Erythroblast (primary cell): ENCODE measurements around the gene GPR39.

Experiments
- DNase-seq, 2 experiments: peaks; one replicate each; lab custom pipeline; 2025; lab: John Stamatoyannopoulos, UW
- GATA1 ChIP-seq: IDR thresholded peaks from 2 replicates; pipeline ENCODE4 v1.6.1; 2011; ENCODE audit warnings: low read depth, mild to moderate bottlenecking, control low read depth, low read length, moderate library complexity
- POLR2A ChIP-seq: IDR thresholded peaks from 2 replicates; pipeline ENCODE4 v1.6.1; 2011; ENCODE audit warnings: mild to moderate bottlenecking, low read length

Gene GPR39

GRCh38 chr2:132477962-132478361 lies 61.4 kb downstream of the GPR39 start:
- TF ChIP-seq POLR2A (no peak), GATA1 (no peak)
- DNase-seq: no peak

- TF ChIP-seq POLR2A (no peak), GATA1 (no peak)
- no peak for DNase-seq
These were observed 62.0 kb downstream of the GPR39 start for GRCh38 chr2:132478461-132479105.

- TF ChIP-seq GATA1 (no peak), POLR2A (no peak)
- no peak for DNase-seq
These were observed 62.5 kb downstream of the GPR39 start for GRCh38 chr2:132479155-132479554.

- no peak for TF ChIP-seq POLR2A
- no peak for TF ChIP-seq GATA1
- DNase-seq: no peak
These were observed 66.2 kb downstream of the GPR39 start for GRCh38 chr2:132482821-132483220.

- DNase-seq: no peak
- TF ChIP-seq GATA1: no peak
- TF ChIP-seq POLR2A: no peak
These were observed 67.5 kb downstream of the GPR39 start for GRCh38 chr2:132484144-132484543.

GRCh38 chr2:132488491-132488890 lies 71.9 kb downstream of the GPR39 start:
- no peak for TF ChIP-seq GATA1
- no peak for TF ChIP-seq POLR2A

GRCh38 chr2:132489150-132489549 lies 72.5 kb downstream of the GPR39 start:
- DNase-seq: no peak
- no peak for TF ChIP-seq GATA1
- no peak for TF ChIP-seq POLR2A

More at GRCh38 chr2:132488491-132488890, 71.9 kb downstream of the GPR39 start:
- DNase-seq: no peak

- TF ChIP-seq POLR2A (no peak), GATA1 (no peak)
- no peak for DNase-seq
These were observed 79.3 kb downstream of the GPR39 start for GRCh38 chr2:132495881-132496280.

- TF ChIP-seq POLR2A (no peak), GATA1 (no peak)
- DNase-seq: no peak
These were observed 80.0 kb downstream of the GPR39 start for GRCh38 chr2:132496555-132496954.

- DNase-seq: no peak
- TF ChIP-seq POLR2A (no peak), GATA1 (no peak)
These were observed 81.0 kb downstream of the GPR39 start for GRCh38 chr2:132497591-132497990.

- TF ChIP-seq GATA1: no peak
- TF ChIP-seq POLR2A: no peak
- DNase-seq: no peak
These were observed 87.1 kb downstream of the GPR39 start for GRCh38 chr2:132503701-132504100.

- TF ChIP-seq GATA1 (no peak), POLR2A (no peak)
- peak in 1 of 2 experiments; percentile 2 for DNase-seq
These were observed 98.4 kb downstream of the GPR39 start for GRCh38 chr2:132515010-132515409.

GRCh38 chr2:132517386-132517785 lies 100.8 kb downstream of the GPR39 start:
- no peak for TF ChIP-seq GATA1
- DNase-seq: no peak

GRCh38 chr2:132518302-132518701 lies 101.7 kb downstream of the GPR39 start:
- TF ChIP-seq GATA1: no peak
- TF ChIP-seq POLR2A: no peak
- DNase-seq: no peak

GRCh38 chr2:132519566-132519965 lies 103.0 kb downstream of the GPR39 start:
- no peak for TF ChIP-seq POLR2A
- TF ChIP-seq GATA1: no peak

More at GRCh38 chr2:132519566-132519965, 103.0 kb downstream of the GPR39 start:
- DNase-seq: no peak
